CD4-positive, alpha-beta T cell treated with Interleukin-17A for 4 hours (primary cell): ENCODE measurements around the gene TMEM14A.
"Not testable (repeated sequence)": the region's sequence is repeated elsewhere in the genome, so short reads cannot be mapped to it uniquely, and the experiment has no call there.

ENCODE experiments used
- DNase-seq: peaks from one replicate; pipeline ENCODE4 v3.0.0-alpha.2; 2020; ENCODE audit warnings: mixed read lengths

Gene TMEM14A

DNA sequence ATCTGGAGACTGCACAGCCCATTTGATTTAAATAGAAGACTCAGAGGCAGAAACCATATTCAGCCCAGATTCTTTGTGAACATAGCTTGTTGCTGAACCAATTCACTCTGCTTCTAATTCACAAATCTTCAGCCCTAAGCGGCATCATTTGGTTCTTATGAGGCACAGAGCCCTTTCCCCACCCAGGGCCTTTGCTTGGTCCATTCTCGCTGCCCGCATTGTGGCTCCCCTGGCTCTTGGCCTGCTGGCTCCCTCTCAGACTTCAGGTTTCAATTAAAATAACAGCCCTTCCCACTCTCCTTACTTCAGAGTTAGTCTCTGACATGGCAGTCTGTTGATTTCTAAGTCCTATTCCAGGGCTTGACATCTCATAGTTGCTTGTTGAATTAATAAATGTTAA lies 9.4 kb upstream of the TMEM14A start:
- DNase-seq = no peak

DNA sequence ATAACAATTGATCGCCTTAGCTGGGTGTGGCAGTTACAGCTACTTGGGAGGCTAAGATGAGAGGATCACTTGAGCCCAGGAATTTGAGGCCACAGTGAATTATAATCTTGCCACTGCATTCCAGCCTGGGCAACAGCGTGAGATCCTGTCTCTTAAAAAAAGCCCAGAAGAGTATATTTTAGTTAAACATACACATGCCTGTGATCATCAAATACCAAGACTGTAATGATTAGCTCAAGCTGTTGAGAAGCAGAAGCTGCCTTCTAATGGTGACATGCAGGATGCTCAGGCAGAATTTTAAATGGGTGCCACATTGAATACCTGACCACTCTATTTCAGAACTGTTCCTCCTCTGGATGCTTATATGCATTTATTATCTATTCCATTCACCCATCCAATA lies 8.9 kb upstream of the TMEM14A start:
- no peak for DNase-seq

- peak; percentile 76 for DNase-seq
Measured at GRCh38 chr6:52663120-52663935, 7.6 kb upstream of the TMEM14A start.

- no peak for DNase-seq
Measured at GRCh38 chr6:52663936-52664185, 7.1 kb upstream of the TMEM14A start.

DNA sequence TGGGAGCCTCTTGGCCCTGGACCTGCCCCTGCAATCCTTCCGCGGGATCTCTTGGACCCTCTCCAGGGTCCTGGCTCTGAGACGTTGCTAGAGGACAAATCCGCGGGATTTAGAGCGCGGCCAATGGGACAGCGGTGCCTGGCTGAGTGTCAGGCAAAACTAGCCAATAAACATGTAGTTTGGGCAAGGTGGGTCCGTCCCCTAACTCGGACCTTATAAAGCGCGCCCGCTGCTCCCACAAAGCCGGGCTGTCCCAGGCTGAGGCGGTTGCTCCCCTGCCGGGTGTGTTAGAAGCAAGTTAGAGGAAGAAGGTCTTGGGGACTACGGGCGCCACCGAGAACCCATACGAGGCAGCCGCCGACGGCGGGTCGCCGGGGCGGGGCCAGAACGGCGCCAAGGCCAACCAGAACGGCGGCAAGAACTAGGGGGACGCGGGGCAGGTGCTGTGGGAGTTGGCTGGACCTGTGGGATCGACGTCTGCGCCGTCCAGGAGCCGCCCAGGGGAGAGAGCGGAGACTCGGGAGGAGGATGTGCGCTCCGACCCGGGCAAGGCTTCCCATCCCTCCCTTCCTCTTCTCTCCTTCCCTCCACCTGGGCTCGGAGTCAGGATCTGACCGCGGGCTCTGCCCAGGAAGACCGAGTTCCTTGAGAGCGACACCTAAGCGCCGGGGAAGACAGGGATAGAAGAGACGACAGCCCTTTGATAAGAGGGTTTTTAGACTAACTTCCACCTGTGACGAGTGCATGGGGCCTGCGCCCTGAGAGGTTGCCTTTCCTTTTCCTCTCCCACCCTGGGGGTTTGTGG lies 6.5 kb upstream of the TMEM14A start:
- peak; percentile 64 for DNase-seq

GRCh38 chr6:52664991-52665686 lies 5.8 kb upstream of the TMEM14A start:
- no peak for DNase-seq

DNA sequence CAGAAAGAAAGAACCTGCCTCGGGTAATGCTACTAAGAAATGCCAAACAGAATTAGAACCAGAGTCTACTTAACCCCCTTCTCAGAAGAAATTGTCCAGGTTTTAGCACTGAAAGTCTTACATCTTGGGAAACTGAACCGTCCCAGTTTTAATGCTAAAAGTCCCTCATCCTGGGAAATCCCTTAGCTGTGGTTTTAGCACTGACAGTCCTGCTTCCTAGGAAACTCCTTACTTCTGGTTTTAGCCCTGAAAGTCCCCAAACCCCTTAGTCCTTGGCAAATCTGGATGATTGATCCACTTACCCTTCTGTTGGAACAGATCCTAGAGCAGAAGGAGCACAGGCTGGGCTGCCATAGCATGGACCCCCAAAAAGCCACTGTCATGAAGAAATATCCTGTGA lies 4.8 kb upstream of the TMEM14A start:
- DNase-seq = no peak

GRCh38 chr6:52666523-52666922 lies 4.4 kb upstream of the TMEM14A start:
- no peak for DNase-seq

DNA sequence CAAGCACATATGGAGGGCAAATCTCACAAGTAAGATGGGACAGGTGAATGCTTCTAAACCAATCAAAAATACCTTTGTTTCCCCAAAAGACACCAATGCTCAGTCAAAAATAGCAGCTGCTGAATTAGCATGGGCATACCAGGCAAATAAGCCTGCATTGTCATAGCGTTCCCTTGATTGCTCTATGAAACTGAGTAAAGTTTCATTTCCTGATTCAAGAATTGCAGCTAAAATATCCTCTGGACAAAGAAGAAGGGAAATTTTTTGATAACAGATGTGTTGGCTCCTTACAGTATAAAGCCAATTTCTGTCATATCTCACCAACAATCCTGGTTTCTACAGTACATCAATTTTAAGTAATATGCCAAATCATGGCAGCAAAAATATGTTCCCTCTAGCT lies 3.3 kb upstream of the TMEM14A start:
- DNase-seq = no peak

GRCh38 chr6:52671676-52672075 lies 763 bp downstream of the TMEM14A start:
- DNase-seq = no peak

- no peak for DNase-seq
Measured at GRCh38 chr6:52672412-52673025, 1.6 kb downstream of the TMEM14A start.

GRCh38 chr6:52674666-52675065 lies 3.8 kb downstream of the TMEM14A start:
- DNase-seq = no peak

- no peak for DNase-seq
Measured at GRCh38 chr6:52675372-52675771, 4.5 kb downstream of the TMEM14A start.

DNA sequence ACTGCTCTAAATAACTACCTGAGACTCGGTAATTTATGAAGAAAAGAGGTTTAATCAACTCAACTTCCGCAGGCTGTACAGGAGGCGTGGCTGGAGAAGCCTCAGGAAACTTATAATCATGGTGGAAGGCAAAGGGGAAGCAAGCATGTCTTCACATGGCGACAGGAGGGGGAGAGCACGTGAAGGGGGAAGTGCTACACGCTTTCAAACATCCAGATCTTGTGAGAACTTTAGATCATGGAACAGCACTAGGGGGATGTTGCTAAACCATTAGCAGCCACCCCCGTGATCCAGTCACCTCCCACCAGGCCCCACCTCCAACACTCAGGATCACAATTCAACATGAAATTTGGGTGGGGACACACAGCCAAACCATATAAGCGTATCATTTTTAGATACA lies 5.7 kb downstream of the TMEM14A start:
- not testable (repeated sequence) for DNase-seq

- no peak for DNase-seq
Measured at GRCh38 chr6:52681416-52681815, 10.5 kb downstream of the TMEM14A start.

- no peak for DNase-seq
Measured at GRCh38 chr6:52686878-52687699, 16.2 kb downstream of the TMEM14A start.

DNA sequence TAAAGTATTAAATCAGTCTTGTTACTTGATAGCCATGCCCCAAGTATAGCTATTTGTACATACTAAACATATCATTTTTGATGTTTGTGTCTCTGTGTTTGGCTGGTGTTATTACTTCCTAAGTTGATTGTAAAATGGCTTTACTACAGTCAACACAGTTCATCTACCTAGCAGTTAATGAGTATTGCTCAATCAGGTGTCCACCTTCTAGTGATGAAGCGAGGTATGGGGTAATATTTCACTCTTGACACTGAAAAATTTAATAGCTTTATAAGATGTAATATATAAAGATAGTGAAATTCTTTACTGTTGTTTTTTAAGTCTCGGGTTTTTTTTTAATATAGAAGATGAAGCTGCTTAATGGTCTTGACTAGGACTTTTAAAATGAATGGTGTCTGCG lies 18.9 kb downstream of the TMEM14A start:
- DNase-seq = no peak

GRCh38 chr6:52691718-52692117 lies 20.8 kb downstream of the TMEM14A start:
- DNase-seq = no peak

GRCh38 chr6:52693773-52694172 lies 22.9 kb downstream of the TMEM14A start:
- DNase-seq = no peak

- no peak for DNase-seq
Measured at GRCh38 chr6:52694404-52694803, 23.5 kb downstream of the TMEM14A start.

DNA sequence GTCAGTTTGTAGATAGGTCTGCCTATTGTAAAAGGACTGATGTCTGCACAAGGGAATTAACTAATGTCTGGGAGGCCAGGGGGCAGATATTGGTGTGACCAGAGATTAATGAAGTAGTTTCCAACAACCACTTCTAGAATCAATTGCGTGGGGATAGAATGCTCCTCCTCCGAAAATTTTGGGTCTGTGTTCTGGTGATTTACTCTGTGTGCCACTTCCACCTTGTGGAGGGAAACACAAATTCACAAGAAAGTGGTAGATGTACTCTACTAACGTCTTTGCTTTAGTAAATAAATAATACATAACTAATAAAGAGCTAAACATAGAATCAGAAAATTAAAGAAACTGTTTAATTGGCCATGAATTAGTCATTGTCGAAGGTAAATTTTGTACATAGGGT lies 25.5 kb downstream of the TMEM14A start:
- DNase-seq = no peak

DNA sequence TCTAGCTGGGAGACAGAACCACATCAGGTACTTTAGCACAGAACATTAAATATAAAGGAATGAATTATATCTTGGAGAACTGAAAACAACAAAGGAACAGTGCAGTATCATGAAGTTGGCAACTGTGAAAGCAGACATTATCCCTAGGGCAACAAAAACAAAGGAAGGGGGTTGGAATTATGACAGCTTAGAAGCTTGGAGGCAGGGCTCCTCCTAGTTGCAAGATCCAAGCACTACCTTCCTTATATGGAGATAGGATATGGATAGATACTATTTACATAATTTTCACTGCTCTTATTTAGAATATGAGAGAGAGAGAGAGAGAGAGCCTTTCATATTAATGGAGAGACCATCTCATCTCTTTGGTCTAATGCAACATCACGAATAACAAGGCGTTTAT lies 27.0 kb downstream of the TMEM14A start:
- DNase-seq = no peak

DNA sequence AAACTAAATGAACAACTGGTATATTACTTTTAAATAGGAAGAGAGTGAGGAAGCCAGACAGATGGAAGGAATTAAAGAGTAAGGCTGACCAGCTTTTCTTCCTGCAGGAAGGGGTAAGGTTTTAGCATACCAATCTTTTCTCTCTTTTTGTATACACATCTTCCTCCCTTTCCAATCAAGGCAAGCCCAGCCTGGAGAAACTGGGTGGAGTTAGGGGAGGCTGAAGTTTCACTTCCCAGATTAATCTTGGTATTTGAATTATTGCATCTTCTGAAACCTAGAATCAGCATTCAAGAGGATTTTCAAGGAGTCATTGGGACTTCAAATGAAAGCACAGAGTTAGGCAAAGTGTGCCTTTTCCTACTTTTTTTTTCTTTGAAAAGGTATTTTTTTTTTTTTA lies 33.1 kb downstream of the TMEM14A start:
- no peak for DNase-seq
